BJ (cell line): ENCODE data around the gene FSTL5. TPM values are rescaled to one million over a fixed set of nuclear protein-coding genes. Genes with fewer than 3 reads are reported as not detected.

Source experiments
- CTCF ChIA-PET: fragments of 350-600 bp; formaldehyde crosslinking; extraction: SDS; loops from one replicate; lab custom pipeline; 2021; ENCODE audit warnings: antibody characterized with exemption, inconsistent platforms; lab: Yijun Ruan, JAX
- POLR2A ChIA-PET: fragments of 300-600 bp; sonication (Branson Sonifier 250); formaldehyde crosslinking; extraction: SDS; loops from one replicate; lab custom pipeline; 2021; ENCODE audit warnings: antibody characterized with exemption; lab: Charles Lee
- DNase-seq: peaks from one replicate; pipeline ENCODE4 v3.0.0-alpha.2; 2011; ENCODE audit warnings: low read depth
- H3K27me3 ChIP-seq: 2 replicates; pipeline ENCODE4 v1.6.0; 2011; ENCODE audit warnings: low read length; ENCODE audit not compliant: control insufficient read depth, insufficient read depth
- H3K36me3 ChIP-seq: 2 replicates; pipeline ENCODE4 v1.5.1; 2011; ENCODE audit warnings: low read length; ENCODE audit not compliant: control insufficient read depth, insufficient read depth
- H3K4me3 ChIP-seq: 2 replicates; pipeline ENCODE4 v1.5.1; 2011; ENCODE audit warnings: low read depth, mild to moderate bottlenecking, control low read depth, low read length
- polyA plus RNA-seq: library from polyadenylated mRNA; depleted of rRNA; stranded (reverse); fragments of >200 nt; gene quantifications from 2 replicates; pipeline ENCODE4 v1.2.3, GENCODE V29; 2011
- TF ChIP-seq, protein P1 (sequence below): IDR thresholded peaks from 2 replicates; pipeline ENCODE4 v1.5.1; 2011; ENCODE audit warnings: low read depth, mild to moderate bottlenecking, control low read depth, inconsistent platforms, low read length, moderate library complexity; ENCODE audit not compliant: insufficient read depth

Gene FSTL5
- polyA plus RNA-seq, 1 experiment: not detected

GRCh38 chr4:161382655-161383054 lies 781.1 kb downstream of the FSTL5 start:
- TF ChIP-seq, protein P1, sequence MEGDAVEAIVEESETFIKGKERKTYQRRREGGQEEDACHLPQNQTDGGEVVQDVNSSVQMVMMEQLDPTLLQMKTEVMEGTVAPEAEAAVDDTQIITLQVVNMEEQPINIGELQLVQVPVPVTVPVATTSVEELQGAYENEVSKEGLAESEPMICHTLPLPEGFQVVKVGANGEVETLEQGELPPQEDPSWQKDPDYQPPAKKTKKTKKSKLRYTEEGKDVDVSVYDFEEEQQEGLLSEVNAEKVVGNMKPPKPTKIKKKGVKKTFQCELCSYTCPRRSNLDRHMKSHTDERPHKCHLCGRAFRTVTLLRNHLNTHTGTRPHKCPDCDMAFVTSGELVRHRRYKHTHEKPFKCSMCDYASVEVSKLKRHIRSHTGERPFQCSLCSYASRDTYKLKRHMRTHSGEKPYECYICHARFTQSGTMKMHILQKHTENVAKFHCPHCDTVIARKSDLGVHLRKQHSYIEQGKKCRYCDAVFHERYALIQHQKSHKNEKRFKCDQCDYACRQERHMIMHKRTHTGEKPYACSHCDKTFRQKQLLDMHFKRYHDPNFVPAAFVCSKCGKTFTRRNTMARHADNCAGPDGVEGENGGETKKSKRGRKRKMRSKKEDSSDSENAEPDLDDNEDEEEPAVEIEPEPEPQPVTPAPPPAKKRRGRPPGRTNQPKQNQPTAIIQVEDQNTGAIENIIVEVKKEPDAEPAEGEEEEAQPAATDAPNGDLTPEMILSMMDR: no peak
- Histone ChIP-seq H3K27me3 (no peaks in the 10 kb centered on the region), H3K4me3 (no peak overlapping the region), H3K36me3 (no peaks in the 10 kb centered on the region)
- DNase-seq: no peak
- ChIA-PET CTCF (no interaction called here), POLR2A (no interaction called here)

GRCh38 chr4:161376275-161376674 lies 787.5 kb downstream of the FSTL5 start:
- no peaks in the 10 kb centered on the region for H3K36me3 ChIP-seq
- no peak for DNase-seq
- no peaks in the 10 kb centered on the region for H3K27me3 ChIP-seq
- no peak overlapping the region for H3K4me3 ChIP-seq
- TF ChIP-seq, protein P1: no peak
- CTCF ChIA-PET: no interaction called here
- POLR2A ChIA-PET: no interaction called here

GRCh38 chr4:161364681-161365080 lies 799.1 kb downstream of the FSTL5 start:
- TF ChIP-seq, protein P1: no peak
- Histone ChIP-seq H3K4me3 (no peak overlapping the region), H3K36me3 (no peaks in the 10 kb centered on the region), H3K27me3 (no peaks in the 10 kb centered on the region)
- ChIA-PET POLR2A (no interaction called here), CTCF (no interaction called here)
- DNase-seq: no peak

DNA sequence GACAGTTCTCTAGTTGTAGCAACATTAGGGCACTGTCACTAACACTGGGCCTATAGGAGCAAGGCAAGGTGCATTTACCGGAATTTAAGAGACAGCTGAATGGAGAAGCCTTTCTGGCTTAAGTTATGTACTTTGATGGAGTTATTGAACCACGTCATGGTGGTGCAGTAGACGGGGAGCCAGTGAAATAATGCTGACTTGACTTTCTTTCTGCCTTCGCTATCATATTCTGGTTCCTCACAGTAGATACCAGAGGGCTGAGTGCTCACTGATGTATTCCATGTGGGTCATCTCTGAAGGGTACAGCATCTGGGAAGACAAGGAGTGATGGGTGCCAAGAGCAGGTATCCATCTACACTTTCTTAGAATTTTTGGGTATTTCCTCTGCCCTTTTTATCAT lies 802.8 kb downstream of the FSTL5 start:
- Histone ChIP-seq H3K27me3 (no peaks in the 10 kb centered on the region), H3K4me3 (no peak overlapping the region), H3K36me3 (no peaks in the 10 kb centered on the region)
- TF ChIP-seq, protein P1: no peak
- CTCF ChIA-PET: no interaction called here
- no peak for DNase-seq
- POLR2A ChIA-PET: no interaction called here

- TF ChIP-seq, protein P1: no peak
- POLR2A ChIA-PET: no interaction called here
- Histone ChIP-seq H3K27me3 (no peaks in the 10 kb centered on the region), H3K36me3 (no peaks in the 10 kb centered on the region), H3K4me3 (no peak overlapping the region)
- CTCF ChIA-PET: no interaction called here
- no peak for DNase-seq
Measured at GRCh38 chr4:161359491-161359890, 804.3 kb downstream of the FSTL5 start.
